ENCODE data around the gene DDX17. TPM values are rescaled to one million over a fixed set of nuclear protein-coding genes. Genes with fewer than 3 reads are reported as not detected.

Gene DDX17
- total and polyA plus RNA-seq, 12 donors: 76.2 to 241 (median 169) TPM

DNA sequence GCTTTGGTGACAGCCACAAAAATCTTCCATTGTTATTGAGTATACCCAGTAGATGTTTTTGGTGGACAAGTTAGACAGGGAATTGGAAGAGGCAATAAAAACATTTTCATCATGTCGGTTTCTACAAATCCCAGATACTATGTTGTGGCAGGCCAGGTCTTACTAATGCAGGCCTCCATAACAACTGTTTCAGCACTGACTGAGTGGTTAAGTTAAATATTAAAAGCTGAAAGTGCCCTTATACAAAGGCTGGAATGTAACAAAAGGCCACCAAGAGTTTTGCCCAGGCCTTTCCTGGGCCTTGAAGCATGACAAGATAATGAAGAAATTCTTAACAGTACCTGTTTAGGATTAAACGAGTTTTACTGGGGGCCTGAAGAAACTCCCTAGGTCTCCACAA is 34.6 kb upstream of the DDX17 start:
- TF ChIP-seq, protein P1, sequence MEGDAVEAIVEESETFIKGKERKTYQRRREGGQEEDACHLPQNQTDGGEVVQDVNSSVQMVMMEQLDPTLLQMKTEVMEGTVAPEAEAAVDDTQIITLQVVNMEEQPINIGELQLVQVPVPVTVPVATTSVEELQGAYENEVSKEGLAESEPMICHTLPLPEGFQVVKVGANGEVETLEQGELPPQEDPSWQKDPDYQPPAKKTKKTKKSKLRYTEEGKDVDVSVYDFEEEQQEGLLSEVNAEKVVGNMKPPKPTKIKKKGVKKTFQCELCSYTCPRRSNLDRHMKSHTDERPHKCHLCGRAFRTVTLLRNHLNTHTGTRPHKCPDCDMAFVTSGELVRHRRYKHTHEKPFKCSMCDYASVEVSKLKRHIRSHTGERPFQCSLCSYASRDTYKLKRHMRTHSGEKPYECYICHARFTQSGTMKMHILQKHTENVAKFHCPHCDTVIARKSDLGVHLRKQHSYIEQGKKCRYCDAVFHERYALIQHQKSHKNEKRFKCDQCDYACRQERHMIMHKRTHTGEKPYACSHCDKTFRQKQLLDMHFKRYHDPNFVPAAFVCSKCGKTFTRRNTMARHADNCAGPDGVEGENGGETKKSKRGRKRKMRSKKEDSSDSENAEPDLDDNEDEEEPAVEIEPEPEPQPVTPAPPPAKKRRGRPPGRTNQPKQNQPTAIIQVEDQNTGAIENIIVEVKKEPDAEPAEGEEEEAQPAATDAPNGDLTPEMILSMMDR (IDR thresholded peaks at IDR 0.05): no peak
- intact Hi-C loops (cut with DNase I): no loop called here
- 87 to 89% methylated on average over 2 of the region's 2 CpGs for WGBS, 2 donors
- Histone ChIP-seq H3K9me3 (peaks cover 0 to 23% (median 0%) of the 10 kb centered on the region in 11 donors), H3K4me1 (no peaks in the 10 kb centered on the region), H3K27me3 (peaks cover 0 to 81% (median 0%) of the 10 kb centered on the region in 7 donors), H3K4me3 (no peak overlapping the region), H3K36me3 (no peaks in the 10 kb centered on the region), H3K27ac (no peak overlapping the region)
- DNase-seq (no peak), ATAC-seq (no peak)

DNA sequence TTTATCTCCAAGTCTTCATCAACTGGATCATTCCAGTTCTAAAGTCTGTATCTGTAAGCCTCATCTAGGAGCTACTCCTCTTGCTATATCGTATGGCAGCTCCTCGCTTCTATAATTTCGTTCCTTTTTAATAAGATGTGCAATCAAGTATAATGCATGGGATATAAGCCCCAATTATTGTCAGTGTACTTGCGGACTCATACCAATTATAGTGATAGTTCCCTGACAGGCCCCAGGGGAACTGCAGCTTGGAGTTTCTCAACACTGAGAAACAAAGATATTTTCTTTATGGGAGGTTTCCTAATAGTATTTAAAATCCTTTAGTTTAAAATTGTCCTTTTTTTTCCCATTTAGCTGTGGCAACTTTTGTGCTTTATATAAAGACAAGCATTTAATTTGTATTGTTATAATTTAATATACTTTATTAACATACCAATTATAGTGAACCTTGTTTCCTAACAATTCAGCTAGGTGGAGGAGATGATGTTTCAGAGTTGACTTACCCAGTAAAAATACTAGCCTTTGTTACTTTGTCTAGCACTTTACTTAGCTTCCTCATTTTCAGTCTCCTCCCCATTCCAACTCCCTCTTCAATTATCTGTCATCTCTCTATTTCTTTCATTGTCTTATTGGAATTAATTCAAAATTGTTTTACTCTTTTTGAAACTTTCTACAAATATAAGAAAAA is 25.3 kb upstream of the DDX17 start:
- TF ChIP-seq, protein P1 (IDR thresholded peaks at IDR 0.05): no peak
- Histone ChIP-seq H3K27ac (no peak overlapping the region), H3K4me3 (no peak overlapping the region), H3K4me1 (peaks cover 0 to 6% (median 0%) of the 10 kb centered on the region in 9 donors), H3K27me3 (peaks cover 0 to 70% (median 0%) of the 10 kb centered on the region in 7 donors), H3K9me3 (no peaks in the 10 kb centered on the region), H3K36me3 (no peaks in the 10 kb centered on the region)
- 90 to 93% methylated on average over 4 of the region's 4 CpGs for WGBS, 2 donors
- intact Hi-C loops (cut with DNase I): no loop called here
- ATAC-seq (no peak), DNase-seq (no peak)

DNA sequence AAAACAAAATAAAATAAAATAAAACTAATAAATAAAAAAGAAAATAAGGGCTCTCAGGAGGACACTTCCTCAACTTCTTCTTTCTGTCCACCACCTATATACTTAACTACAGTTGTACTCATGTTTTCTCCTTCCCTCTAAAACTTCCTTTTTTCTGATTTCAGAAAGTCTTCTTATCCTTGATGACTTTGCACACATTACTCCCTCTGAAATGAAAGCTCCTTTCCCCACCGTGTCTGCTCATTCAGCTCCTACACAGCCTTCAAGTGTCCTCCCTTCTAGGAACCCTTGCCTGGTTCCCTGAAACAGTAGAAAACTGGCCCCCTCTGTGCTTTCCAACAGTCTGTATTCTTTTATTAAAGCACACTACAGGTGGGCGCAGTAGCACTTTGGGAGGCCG is 18.3 kb upstream of the DDX17 start:
- WGBS, 2 donors: 84 to 85% methylated on average over 3 of the region's 3 CpGs
- TF ChIP-seq, protein P1 (IDR thresholded peaks at IDR 0.05): no peak
- intact Hi-C loops (cut with DNase I): no loop called here

DNA sequence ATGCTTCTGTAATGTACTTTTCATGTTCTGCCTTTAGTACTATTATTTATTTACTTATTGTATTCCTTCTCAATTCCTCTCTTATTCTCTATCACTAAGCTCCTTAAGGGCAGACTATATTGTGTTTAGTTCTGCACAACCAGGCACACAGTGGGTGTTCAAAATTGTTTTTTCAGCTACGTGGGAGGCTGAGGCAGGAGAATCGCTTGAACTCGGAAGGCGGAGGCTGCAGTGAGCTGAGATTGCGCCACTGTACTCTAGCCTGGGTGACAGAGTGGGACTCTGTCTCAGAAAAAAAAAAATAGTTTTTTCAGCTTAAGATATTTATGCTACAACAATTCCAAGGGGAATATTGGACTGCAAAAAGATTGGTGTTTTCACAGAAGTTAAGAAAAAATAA is 17.4 kb upstream of the DDX17 start:
- no peak for ATAC-seq
- no peaks in the 10 kb centered on the region for H3K4me1 ChIP-seq
- H3K27ac ChIP-seq: no peak overlapping the region
- TF ChIP-seq, protein P1 (IDR thresholded peaks at IDR 0.05): no peak
- no peak for DNase-seq
- 91 to 94% methylated on average over 5 of the region's 5 CpGs for WGBS, 2 donors
- no peaks in the 10 kb centered on the region for H3K9me3 ChIP-seq
- H3K27me3 ChIP-seq: peaks cover 0 to 65% (median 5%) of the 10 kb centered on the region in 7 donors
- intact Hi-C loops (cut with DNase I): no loop called here
- H3K4me3 ChIP-seq: no peak overlapping the region
- H3K36me3 ChIP-seq: no peaks in the 10 kb centered on the region

More for the DNA sequence above, 18.3 kb upstream of the DDX17 start:
- Histone ChIP-seq H3K4me1 (no peaks in the 10 kb centered on the region), H3K27ac (no peak overlapping the region), H3K36me3 (no peaks in the 10 kb centered on the region), H3K27me3 (peaks cover 0 to 75% (median 5%) of the 10 kb centered on the region in 7 donors), H3K9me3 (no peaks in the 10 kb centered on the region), H3K4me3 (no peak overlapping the region)
- DNase-seq (no peak), ATAC-seq (no peak)
